HTERT RPE-1 (cell line): ENCODE measurements around the gene SLC9A3.
"Not testable (repeated sequence)": the region's sequence is repeated elsewhere in the genome, so short reads cannot be mapped to it uniquely, and the experiment has no call there.

ENCODE experiments used
- in situ Hi-C: fragments of 300-500 bp; cut with MboI; formaldehyde crosslinking; loops from 4 replicates; pipeline ENCODE4 v1.14.3; 2020; ENCODE audit warnings: low sequenced_read_pairs

The SLC9A3 gene

DNA sequence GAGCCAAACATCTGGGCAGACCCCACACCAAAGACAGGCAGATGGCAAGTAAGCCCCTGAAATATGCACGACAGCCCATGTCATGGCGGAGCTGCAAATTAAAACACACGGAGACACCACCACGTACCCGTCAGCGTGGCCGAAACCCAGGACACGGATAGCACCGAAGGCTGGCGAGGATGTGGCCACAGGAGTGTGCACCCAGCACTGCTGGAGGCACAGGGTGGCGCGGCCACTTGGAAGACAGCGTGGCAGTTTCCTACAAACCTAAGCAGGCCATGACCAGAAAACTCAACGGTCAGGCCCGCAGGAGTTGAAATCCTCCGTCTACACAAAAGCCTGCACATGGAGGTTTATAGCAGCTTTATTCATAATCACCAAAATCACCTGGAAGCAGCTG, 12.8 kb downstream of the SLC9A3 start:
- in situ Hi-C loops: no loop called here

DNA sequence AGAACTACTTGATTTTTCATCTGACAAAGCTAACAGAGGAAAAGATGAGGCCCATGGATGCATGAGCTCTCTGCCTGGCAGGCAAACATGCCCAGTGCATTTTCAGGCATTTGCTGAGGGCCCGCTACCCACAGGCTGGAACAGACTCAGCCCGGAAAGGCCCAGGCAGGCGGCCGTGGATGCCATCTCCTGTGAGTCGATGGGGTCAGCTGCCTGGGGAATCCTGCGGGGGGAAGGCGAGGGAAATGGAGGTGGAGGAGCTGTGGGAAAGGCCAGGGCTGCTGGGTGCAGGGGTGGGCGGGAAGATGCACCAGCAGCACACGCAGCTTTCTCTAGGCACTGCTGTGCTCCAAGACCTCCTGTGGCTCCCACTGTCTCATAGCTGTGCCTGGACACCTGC, 13.7 kb downstream of the SLC9A3 start:
- in situ Hi-C loops: no loop called here

GRCh38 chr5:509611-510185, 14.6 kb downstream of the SLC9A3 start:
- in situ Hi-C loops: no loop called here

DNA sequence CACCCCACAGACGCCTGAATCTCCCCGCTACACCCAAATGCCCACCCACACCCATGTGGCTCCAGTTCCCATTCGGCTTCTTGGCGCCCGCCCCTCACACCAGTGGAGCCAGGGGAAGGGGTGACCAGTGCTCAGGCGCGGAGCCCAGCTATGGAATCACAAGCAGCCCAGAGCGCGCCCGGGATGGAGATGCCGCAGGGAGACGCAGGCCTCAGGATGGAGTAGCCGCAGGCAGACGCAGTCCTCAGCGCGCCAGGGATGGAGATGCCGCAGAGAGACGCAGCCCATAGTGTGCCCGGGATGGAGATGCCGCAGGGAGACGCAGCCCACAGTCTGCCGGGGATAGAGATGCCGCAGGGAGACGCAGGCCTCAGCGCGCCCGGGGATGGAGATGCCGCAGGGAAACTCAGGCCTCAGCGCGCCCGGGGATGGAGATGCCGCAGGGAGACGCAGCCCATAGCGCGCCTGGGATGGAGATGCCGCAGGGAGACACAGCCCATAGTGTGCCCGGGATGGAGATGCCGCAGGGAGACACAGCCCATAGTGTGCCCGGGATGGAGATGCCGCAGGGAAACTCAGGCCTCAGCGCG, 16.2 kb downstream of the SLC9A3 start:
- in situ Hi-C loops: not testable (repeated sequence)

- in situ Hi-C loops: no loop called here
These were observed 18.2 kb downstream of the SLC9A3 start for GRCh38 chr5:505951-506525.

DNA sequence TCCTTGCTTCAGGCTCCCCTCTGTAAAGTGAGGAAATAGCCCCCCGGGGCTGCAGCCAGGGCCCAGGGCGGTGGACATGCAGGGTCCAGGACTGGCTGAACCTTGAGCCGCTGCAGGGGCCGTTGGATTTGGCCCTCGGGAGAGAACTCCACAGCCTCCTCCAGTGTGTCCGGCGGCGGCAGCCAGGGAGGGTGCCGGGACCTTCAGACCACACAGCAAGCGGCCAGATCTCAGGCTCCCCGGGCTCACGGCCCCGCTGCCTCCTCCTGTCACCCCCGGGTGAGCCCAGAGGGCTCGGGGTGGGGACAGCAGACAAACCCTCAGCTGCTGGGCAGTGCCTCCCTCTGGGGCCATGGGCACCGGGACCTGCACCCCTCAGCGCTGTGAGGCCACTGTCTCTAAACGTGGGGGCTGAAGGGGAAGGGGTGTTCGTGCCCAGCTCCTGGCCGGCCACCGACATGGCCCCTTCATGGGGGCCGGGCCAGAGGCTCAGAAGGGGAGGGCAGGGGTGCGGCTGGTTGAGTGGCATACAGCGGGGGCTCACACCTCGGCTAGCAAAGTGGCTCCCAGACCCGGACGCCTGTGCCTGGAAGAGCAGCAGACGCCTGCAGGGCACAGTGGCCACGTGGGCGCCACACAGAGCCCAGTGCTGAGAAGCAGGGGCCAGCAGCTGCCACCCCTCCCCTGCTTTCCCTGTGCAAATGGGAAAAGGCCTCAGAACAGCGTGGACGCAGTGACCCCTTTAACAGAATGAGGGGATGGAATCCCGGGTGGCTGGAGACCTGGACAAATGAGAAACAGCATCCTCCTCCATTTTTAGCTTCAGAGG, 19.7 kb downstream of the SLC9A3 start:
- in situ Hi-C loops: no loop called here

DNA sequence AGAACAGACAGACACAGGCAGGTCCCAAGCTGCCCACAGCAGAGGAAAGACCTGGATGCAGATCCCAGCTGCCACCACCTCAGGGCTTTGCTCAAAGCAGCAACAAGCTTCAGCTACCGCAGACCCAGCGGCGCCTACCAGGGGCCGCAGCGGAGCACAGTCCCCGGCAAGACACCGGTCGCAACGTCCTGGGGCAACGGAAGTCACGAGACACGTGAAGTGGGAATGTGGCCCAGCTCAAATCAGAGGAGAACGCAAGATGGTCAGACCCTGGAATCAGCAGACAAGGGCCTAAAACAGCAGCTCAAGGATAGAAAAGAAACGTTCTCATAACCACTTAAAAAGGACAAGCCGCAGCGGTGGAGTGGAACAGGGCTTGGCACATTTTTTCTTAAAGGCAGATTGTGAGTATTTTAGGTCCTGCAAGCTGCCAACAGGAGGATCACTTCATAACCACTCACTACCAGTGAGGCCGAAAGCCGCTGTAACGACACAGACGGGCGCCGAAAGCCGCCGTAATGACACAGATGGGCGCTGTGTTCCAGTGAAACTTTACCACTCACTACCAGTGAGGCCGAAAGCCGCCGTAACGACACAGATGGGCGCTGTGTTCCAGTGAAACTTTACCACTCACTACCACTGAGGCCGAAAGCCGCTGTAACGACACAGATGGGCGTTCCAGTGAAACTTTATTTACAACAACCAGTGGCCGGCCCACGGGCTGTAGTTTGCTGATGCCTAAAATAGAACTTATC, 21.7 kb downstream of the SLC9A3 start:
- in situ Hi-C loops: no loop called here

GRCh38 chr5:501831-502184, 22.4 kb downstream of the SLC9A3 start:
- in situ Hi-C loops: no loop called here

DNA sequence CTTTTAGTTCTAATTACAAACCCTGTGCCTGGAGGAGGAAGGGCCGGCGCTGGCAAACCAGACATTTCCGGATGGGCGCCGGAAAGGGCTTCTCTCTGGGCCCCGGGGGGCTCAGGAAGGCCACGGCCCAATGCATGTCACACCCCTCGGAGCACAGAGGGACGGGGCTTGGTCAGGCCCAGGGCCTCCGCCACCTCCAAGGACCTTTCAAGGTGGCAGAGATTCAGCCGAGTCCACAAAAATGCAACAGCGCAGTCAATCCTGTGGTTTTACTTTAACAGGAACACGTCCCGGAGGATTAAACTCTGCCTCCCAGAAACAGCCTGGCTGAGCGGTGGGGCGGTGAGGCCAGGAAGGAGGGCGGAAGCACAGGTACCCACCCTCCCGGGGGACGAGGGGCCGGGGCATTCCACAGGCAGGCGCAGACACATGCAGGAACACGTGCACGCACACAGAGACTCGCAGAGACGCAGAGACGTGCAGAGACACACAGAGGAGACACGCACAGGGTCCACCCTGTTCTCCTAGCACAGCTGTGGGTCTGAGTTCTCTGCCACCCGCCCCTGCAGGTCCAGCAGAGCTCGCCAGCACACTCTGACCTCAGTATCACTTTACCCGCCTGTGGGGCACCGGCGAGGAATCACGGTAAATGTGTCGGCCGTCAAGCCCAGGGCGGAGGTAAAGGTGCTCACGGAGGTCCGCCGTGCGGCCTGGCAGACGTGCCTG, 23.0 kb downstream of the SLC9A3 start:
- in situ Hi-C loops: no loop called here

- in situ Hi-C loops: no loop called here
These were observed 23.8 kb downstream of the SLC9A3 start for GRCh38 chr5:500491-500890.

DNA sequence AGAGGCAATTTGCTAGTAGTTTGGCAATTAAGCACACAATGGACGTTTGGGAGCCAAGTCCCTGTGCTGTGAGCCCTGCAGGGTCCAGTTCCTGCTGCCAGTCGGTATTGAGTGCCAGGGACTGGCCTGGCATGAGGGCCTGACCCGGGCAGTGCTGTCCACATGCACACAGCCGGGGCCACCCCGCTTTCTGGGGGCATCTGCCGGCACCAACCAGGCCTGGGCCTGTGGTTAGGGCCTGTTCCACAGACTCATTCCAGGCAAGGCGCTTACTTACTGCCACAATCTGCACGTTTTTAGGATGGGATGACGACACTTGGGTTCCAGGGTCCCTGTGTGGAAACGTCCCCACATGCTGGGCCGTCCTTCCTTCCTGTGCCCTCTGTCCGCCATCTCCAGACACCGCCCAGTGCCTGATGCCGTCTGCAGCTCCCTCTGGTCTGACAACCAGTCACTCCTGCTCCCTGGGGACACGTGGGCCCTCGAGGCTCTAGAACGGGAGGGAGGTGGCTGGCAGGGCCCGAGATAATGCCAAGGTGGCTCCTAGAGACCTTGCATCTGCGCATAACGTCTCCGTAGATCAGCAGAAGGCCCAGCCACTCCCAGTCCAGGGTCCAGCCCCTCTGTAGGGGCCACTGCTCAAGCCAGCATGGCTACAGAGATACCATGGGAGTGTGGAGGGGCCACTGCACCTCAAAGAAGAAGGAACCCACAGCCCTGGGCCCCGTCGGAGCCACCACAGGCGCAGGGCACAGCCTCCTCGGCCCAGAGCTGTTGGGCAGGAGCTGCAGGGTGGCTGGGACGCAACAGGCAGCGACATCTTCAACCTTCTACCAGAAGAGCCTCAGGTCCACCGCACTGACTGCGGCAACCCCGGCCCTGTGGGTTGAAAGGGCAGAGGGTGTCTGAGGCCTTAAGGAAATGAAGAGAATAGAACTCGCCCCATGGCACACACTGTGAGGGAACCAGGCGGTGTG, 24.7 kb downstream of the SLC9A3 start:
- in situ Hi-C loops: no loop called here

DNA sequence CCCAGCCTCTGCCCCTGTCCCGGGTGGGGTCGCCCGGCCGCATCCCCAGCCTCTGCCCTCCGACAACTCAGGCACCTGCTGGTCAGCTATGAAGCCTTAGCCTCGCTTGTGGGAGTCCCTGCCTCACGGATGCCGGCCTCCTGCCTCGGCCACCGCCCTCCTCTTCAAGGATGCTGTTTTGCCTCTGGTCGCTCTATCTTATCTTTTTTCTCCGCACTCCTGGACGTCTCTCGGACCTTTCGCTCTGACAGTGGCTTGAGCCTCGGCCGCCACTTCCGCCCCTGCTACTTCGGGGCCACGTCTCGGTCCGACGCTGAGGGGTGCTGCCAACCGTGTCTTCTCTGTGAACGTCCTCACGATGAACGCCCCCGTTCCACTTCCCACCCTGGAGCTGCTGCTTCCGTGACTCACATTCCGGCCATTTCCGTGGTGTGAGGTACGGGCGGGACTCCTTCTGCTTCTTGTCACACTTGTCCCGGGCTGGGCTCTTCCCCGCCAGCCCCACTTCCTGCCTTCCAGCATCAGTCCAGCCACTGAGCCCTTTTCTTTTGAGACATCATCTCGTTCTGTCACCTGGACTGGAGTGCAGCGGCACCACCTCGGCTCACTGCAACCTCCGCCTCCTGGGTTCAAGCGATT, 26.3 kb downstream of the SLC9A3 start:
- in situ Hi-C loops: no loop called here

- in situ Hi-C loops: no loop called here
These were observed 27.1 kb downstream of the SLC9A3 start for GRCh38 chr5:497090-497700.

GRCh38 chr5:496028-496427, 28.2 kb downstream of the SLC9A3 start:
- in situ Hi-C loops: no loop called here

DNA sequence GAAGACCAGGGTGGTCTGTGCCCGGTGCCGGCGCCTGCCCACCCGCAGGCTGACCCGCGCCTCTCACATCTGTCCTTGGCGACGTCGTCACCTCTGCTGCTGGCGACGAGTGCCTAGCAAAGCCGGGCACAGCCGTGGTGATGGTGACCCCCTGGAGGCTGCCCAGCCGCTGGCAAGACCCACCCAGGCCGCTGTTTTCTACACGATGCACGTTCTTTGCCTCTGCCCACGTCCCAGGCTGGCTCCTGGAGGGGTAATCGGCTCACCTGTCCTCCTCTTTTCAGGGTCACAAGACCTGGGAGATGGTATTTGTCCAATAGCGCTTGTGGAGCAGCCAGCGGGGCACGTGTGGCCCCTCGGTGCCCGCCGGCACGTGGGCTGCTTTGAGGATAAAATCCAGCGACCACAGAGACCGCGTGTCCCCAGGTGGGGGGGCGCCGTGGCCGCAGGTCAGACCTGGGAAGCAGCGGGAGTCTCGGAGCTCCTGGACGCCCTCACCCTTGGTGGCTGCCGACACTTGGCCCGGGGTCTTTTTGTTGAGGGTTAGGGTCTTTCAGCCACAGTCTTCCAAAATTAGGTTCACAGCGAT, 29.5 kb downstream of the SLC9A3 start:
- in situ Hi-C loops: no loop called here

DNA sequence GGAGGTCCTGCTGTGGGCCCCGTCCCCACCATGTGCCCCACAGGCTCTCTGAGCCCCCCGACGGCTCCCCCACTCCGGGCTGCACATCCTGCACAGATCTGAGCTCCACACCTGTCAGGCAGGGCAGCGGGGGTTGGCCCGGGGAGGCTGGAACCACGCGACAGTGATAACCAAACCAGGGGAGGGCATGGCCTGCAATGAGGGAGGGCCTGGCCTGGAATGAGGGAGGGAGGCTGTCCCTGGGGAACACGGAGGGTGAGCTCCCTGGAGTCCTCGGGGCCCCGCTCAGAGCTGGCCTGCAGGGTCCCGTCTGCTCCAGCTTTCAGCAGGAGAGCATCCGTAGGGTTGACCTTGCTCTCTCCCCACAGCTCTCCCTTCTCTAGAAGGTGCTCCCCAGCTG, 30.5 kb downstream of the SLC9A3 start:
- in situ Hi-C loops: no loop called here

GRCh38 chr5:493119-493701, 31.0 kb downstream of the SLC9A3 start:
- in situ Hi-C loops: no loop called here
